IPS-NIHi7 (cell line): ENCODE results near the gene PITPNM3.

Experiments
- DNase-seq: peaks from one replicate; pipeline ENCODE4 v3.0.0; 2012; ENCODE audit warnings: mixed read lengths; ENCODE audit errors: extremely low spot score

The PITPNM3 gene

DNA sequence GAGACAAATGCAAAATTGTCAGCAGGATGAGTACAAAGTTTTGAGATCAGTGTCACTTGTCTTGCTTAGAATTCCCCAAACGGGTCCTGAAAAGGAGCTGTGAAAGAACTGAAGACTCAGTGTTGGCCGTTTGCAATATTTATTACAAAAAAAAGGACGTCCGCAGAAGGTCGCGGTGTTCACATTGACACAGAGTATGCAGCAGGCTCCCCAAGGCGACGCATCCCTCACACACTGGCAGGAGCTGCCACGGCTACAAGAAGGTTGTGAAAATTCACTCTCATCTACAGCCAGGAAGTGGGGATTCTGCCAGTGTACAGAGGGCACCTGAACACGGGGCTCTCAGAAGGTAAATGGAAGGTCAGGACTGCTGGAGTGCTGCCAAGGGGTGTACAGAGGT is 147.6 kb downstream of the PITPNM3 start:
- DNase-seq, result no peak

DNA sequence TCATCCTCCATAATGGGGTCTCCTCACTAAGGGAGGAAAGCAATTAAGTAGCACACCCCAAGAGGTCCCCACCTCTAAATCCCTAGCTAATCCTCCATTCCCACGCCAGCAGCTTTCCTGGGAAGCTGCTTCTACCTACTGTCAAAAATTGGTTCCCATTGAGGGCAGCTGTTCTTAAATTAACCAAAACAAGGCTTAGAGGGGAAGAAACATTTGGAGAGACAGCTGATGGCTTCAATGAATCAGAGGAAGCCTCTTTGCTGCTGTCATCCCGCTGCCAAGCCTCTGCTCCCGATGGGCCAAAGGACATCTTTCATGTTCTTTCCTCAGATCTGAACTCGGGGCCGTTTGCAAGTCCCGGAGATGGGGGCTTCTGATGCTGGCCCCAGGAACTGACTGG is 148.1 kb downstream of the PITPNM3 start:
- no peak for DNase-seq

GRCh38 chr17:6402258-6402657 is 154.1 kb downstream of the PITPNM3 start:
- DNase-seq, result no peak
